Osteocyte (in vitro differentiated cells): ENCODE measurements around the gene KCNIP3. TPM values are rescaled to one million over a fixed set of nuclear protein-coding genes. Genes with fewer than 3 reads are reported as not detected.

Experiments used
- DNase-seq: peaks from one replicate; pipeline ENCODE4 v3.0.0; 2021; ENCODE audit warnings: mixed read lengths; ENCODE audit not compliant: unreplicated experiment; ENCODE audit errors: extremely low spot score
- H3K27ac Mint-ChIP-seq: one replicate; pipeline ENCODE4 v1.8.0; 2021; ENCODE audit warnings: mild to moderate bottlenecking, mixed read lengths; ENCODE audit not compliant: unreplicated experiment
- H3K27me3 Mint-ChIP-seq: one replicate; pipeline ENCODE4 v1.8.0; 2021; ENCODE audit warnings: mixed read lengths; ENCODE audit not compliant: unreplicated experiment
- H3K36me3 Mint-ChIP-seq: one replicate; pipeline ENCODE4 v1.8.0; 2021; ENCODE audit warnings: mixed read lengths; ENCODE audit not compliant: unreplicated experiment
- H3K4me1 Mint-ChIP-seq: one replicate; pipeline ENCODE4 v1.8.0; 2021; ENCODE audit warnings: mixed read lengths; ENCODE audit not compliant: unreplicated experiment
- H3K4me3 Mint-ChIP-seq: one replicate; pipeline ENCODE4 v1.8.0; 2021; ENCODE audit warnings: mild to moderate bottlenecking, moderate library complexity, mixed read lengths; ENCODE audit not compliant: unreplicated experiment
- H3K9me3 Mint-ChIP-seq: one replicate; pipeline ENCODE4 v1.8.0; 2021; ENCODE audit warnings: mixed read lengths; ENCODE audit not compliant: unreplicated experiment
- total RNA-seq: library from RNA; stranded (reverse); gene quantifications from 2 replicates; pipeline ENCODE4 v1.2.1, GENCODE V29; 2021
- TF ChIP-seq, protein P1 (sequence below): fragments of 200-600 bp; sonication (generic); IDR thresholded peaks from 2 replicates; pipeline ENCODE4 v1.5.0; 2021; ENCODE audit warnings: antibody characterized with exemption, mild to moderate bottlenecking, moderate library complexity

The KCNIP3 gene
- total RNA-seq, 1 donor from 2014 or later, result 1.4 TPM

DNA sequence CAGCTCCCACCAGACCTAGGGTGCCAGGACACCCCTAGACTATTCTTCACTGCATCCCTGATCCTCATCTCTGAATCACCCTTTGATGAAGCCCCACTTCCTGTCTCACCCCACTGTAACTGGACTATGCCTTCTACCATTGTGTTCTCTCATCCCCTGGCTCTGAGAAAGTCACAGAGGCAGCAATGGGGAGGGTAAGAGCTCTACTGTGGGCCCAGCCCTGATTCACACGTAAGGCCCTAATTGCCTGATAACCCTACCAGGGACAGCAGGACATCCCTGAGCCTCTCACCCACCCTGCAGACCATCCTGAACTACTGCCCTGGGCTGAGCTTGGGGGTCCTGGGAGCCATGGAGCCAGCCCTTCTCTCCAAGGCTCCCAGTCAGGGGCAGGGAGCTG, 24.4 kb upstream of the KCNIP3 start:
- TF ChIP-seq, protein P1, sequence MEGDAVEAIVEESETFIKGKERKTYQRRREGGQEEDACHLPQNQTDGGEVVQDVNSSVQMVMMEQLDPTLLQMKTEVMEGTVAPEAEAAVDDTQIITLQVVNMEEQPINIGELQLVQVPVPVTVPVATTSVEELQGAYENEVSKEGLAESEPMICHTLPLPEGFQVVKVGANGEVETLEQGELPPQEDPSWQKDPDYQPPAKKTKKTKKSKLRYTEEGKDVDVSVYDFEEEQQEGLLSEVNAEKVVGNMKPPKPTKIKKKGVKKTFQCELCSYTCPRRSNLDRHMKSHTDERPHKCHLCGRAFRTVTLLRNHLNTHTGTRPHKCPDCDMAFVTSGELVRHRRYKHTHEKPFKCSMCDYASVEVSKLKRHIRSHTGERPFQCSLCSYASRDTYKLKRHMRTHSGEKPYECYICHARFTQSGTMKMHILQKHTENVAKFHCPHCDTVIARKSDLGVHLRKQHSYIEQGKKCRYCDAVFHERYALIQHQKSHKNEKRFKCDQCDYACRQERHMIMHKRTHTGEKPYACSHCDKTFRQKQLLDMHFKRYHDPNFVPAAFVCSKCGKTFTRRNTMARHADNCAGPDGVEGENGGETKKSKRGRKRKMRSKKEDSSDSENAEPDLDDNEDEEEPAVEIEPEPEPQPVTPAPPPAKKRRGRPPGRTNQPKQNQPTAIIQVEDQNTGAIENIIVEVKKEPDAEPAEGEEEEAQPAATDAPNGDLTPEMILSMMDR, result no peak
- no peak overlapping the region for H3K27ac Mint-ChIP-seq
- peak; percentile 48 for DNase-seq

GRCh38 chr2:95273566-95274290, 23.4 kb upstream of the KCNIP3 start:
- no peaks in the 10 kb centered on the region for H3K4me1 Mint-ChIP-seq
- no peaks in the 10 kb centered on the region for H3K36me3 Mint-ChIP-seq
- TF ChIP-seq, protein P1, result no peak
- peaks cover 7% of the 10 kb centered on the region for H3K9me3 Mint-ChIP-seq
- no peaks in the 10 kb centered on the region for H3K27me3 Mint-ChIP-seq
- no peak overlapping the region for H3K4me3 Mint-ChIP-seq
- peak; percentile 82 for DNase-seq
- no peak overlapping the region for H3K27ac Mint-ChIP-seq

More for the DNA sequence above, 24.4 kb upstream of the KCNIP3 start:
- no peaks in the 10 kb centered on the region for H3K4me1 Mint-ChIP-seq
- H3K4me3 Mint-ChIP-seq, result no peak overlapping the region
- H3K9me3 Mint-ChIP-seq, result peaks cover 7% of the 10 kb centered on the region
- no peaks in the 10 kb centered on the region for H3K27me3 Mint-ChIP-seq
- H3K36me3 Mint-ChIP-seq, result no peaks in the 10 kb centered on the region

- Mint-ChIP-seq H3K27me3 (no peaks in the 10 kb centered on the region), H3K36me3 (no peaks in the 10 kb centered on the region), H3K4me3 (no peak within 1 kb of the TSS), H3K4me1 (no peaks in the 10 kb centered on the region), H3K9me3 (peaks cover 4% of the 10 kb centered on the region), H3K27ac (no peak within 1 kb of the TSS)
- peak; percentile 79 for DNase-seq
- TF ChIP-seq, protein P1, result no peak
These were observed 22.6 kb upstream of the KCNIP3 start, which contains the start of gene PROM2 for GRCh38 chr2:95274291-95275150. Gene PROM2 (plus strand): TSS chr2:95274449. CDS start chr2:95274586, 137 bp downstream.

DNA sequence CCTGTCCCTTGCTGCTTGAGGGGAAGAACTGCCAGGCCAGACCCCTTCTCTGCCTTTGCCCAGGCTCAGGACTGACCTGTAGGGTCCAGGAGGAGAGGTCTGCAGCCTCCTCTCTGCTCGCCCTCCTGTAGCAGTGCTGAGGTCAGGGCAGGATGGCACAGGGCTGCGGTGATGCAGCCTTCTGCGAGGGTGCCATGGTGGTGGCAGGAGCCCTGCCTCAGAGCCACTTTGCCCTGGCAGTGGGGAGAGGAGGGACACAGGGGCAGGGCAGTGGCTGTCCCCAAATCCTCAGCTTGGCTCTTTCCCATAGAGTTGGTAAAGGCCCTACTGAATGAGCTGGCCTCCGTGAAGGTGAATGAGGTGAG, 22.0 kb upstream of the KCNIP3 start:
- TF ChIP-seq, protein P1, result no peak
- Mint-ChIP-seq H3K4me1 (no peaks in the 10 kb centered on the region), H3K4me3 (no peak overlapping the region), H3K27ac (no peak overlapping the region), H3K36me3 (no peaks in the 10 kb centered on the region), H3K9me3 (peaks cover under 1% of the 10 kb centered on the region), H3K27me3 (no peaks in the 10 kb centered on the region)
- DNase-seq, result no peak
